Mesendoderm (in vitro differentiated cells): ENCODE data around the gene NECTIN4.

Experiments used
- DNase-seq: peaks from one replicate; pipeline ENCODE4 v3.0.0; 2013
- H2AK5ac ChIP-seq: 2 replicates; pipeline ENCODE4 v1.6.1; 2013; ENCODE audit warnings: low read length, inconsistent platforms
- H2BK120ac ChIP-seq: 2 replicates; pipeline ENCODE4 v1.6.1; 2013; ENCODE audit warnings: low read depth, mild to moderate bottlenecking, low read length, moderate library complexity, mixed read lengths
- H2BK15ac ChIP-seq: replicated peaks from 2 replicates; pipeline ENCODE4 v1.6.1; 2013; ENCODE audit warnings: low read depth, mild to moderate bottlenecking, moderate library complexity
- H2BK5ac ChIP-seq: 2 replicates; pipeline ENCODE4 v1.6.1; 2013; ENCODE audit warnings: low read length, inconsistent platforms
- H3K18ac ChIP-seq: 2 replicates; pipeline ENCODE4 v1.6.1; 2013; ENCODE audit warnings: mild to moderate bottlenecking, low read length, mixed read lengths
- H3K23ac ChIP-seq: one replicate; pipeline ENCODE4 v1.6.1; 2013; ENCODE audit warnings: low read length
- H3K27ac ChIP-seq: 2 replicates; pipeline ENCODE4 v1.5.1; 2013; ENCODE audit warnings: low read depth, mild to moderate bottlenecking, inconsistent platforms, low read length, moderate library complexity
- H3K27me3 ChIP-seq: 2 replicates; pipeline ENCODE4 v1.6.1; 2013; ENCODE audit warnings: low read length, control low read depth, mild to moderate bottlenecking, inconsistent platforms; ENCODE audit not compliant: insufficient read depth, poor library complexity
- H3K36me3 ChIP-seq: 2 replicates; pipeline ENCODE4 v1.6.1; 2013; ENCODE audit warnings: low read length, inconsistent platforms; ENCODE audit not compliant: control insufficient read depth, insufficient read depth
- H3K4ac ChIP-seq: one replicate; pipeline ENCODE4 v1.6.1; 2013; ENCODE audit warnings: low read depth, mild to moderate bottlenecking, low read length, moderate library complexity
- H3K4me1 ChIP-seq: 2 replicates; pipeline ENCODE4 v1.6.1; 2013; ENCODE audit warnings: low read depth, low read length, inconsistent platforms; ENCODE audit not compliant: control insufficient read depth
- H3K4me2 ChIP-seq: 2 replicates; pipeline ENCODE4 v1.6.1; 2013; ENCODE audit warnings: low read length
- H3K4me3 ChIP-seq: 2 replicates; pipeline ENCODE4 v1.5.1; 2013; ENCODE audit warnings: mild to moderate bottlenecking, low read length
- H3K56ac ChIP-seq: one replicate; pipeline ENCODE4 v1.6.1; 2013; ENCODE audit warnings: low read length
- H3K79me1 ChIP-seq: 2 replicates; pipeline ENCODE4 v1.6.1; 2013; ENCODE audit warnings: low read length, inconsistent platforms
- H3K79me2 ChIP-seq: 2 replicates; pipeline ENCODE4 v1.6.1; 2013; ENCODE audit warnings: mild to moderate bottlenecking, low read length; ENCODE audit not compliant: control insufficient read depth, insufficient read depth
- H3K9ac ChIP-seq: 2 replicates; pipeline ENCODE4 v1.6.1; 2013; ENCODE audit warnings: low read length, inconsistent platforms
- H4K5ac ChIP-seq: one replicate; pipeline ENCODE4 v1.6.1; 2013; ENCODE audit warnings: low read length
- H4K8ac ChIP-seq: one replicate; pipeline ENCODE4 v1.6.1; 2013; ENCODE audit warnings: low read depth, mild to moderate bottlenecking, control low read depth, low read length, moderate library complexity
- WGBS: extraction: QIAGEN DNeasy Blood & Tissue Kit; methylation state at CpG from one replicate; pipeline ENCODE4 v1.1.7; 2013; ENCODE audit warnings: low lambda C conversion rate, missing lambda C conversion rate; ENCODE audit not compliant: insufficient coverage; ENCODE audit errors: extremely low coverage; 5-methylcytosine and 5-hydroxymethylcytosine counted together

NECTIN4 gene

DNA sequence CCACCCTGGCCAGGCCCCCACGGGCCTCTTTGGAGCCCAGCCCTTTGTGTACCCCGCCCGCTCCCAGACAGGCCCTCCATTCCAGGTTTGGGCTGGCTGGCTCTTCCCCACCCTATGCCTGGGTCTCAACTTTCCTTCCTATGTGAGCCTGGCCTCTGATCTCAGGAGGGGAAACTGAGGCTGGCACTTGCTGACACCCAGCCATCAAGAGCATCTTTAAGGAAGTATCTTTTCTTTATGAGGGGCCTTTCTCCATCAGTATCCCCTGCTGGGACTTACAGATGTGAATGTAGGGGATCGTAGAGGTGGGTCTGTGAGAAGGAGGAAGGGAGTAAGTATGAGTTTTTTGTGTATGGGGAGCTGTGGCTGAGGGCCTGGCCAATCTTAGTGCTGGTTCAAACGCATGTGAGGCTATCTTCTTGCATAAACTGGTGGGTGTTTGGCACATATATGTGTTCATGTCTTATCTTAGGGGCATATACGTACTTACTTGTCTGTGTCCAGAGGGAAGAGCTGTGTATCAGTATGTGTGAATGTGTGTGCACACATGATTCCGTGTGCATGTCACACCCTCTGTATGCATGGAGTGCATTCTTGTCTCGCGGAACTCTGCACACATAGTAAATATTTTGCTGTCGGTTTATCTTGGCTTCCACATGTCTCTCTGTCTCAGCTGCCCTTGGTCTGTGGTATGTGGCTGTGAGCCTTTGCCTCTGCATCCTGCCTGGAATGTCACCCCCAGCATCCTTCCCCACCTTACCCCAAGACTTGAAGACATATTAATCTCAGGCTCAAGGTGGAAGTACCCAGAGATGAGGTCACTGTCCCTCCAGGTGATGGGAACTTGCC is 5.4 kb downstream of the NECTIN4 start:
- Histone ChIP-seq H3K18ac (no peak overlapping the region), H3K36me3 (no peaks in the 10 kb centered on the region), H4K5ac (no peak overlapping the region), H2BK120ac (no peak overlapping the region), H3K9ac (no peak overlapping the region), H2AK5ac (peak overlapping the region; percentile 17), H3K4me3 (no peak overlapping the region), H3K4ac (no peak overlapping the region), H2BK5ac (no peak overlapping the region), H3K27me3 (no peaks in the 10 kb centered on the region), H3K79me1 (no peaks in the 10 kb centered on the region), H2BK15ac (no peak overlapping the region), H3K4me2 (no peak overlapping the region), H3K4me1 (peaks cover 8% of the 10 kb centered on the region), H4K8ac (no peak overlapping the region), H3K23ac (no peak overlapping the region), H3K79me2 (no peaks in the 10 kb centered on the region), H3K56ac (no peak overlapping the region), H3K27ac (no peak overlapping the region)
- no CpG with 5 or more reads among the region's 10 CpGs for WGBS
- peak; percentile 50 for DNase-seq

DNA sequence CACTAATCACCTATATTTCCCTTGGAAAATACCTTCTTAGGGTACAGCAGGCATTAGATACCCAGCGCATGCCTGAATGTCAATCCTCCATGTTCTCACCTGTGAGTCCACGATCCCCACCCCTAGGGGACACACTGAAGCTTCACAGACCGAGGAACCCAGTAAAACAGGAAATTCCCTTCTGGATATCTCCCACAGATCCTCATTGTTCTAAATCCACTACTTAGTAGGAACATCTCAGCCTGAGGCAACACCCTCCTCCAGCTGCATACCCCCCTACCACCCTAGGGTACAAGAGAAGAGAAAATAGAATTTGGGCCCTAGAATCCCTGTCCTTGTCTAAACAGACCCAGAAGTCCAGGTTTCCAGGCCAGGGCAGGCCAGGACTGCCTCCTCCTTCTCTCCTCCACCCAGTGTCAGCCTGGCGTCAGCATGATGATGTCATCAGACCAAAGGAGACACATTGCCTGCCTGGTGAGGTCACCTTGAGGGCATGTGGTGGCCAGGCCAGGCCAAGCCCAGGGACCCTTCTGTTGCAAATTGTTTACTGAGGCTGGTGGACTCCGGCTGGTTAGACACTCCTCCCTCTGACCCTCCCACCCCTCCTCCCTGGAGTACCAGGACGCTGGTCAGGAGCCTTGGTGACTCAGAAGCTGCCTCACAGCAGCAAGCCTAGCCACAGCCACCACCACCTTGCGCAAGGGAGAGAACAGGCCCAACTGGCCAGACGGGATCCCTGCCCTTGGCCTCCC is 6.2 kb downstream of the NECTIN4 start:
- Histone ChIP-seq H4K5ac (no peak overlapping the region), H3K4me3 (no peak overlapping the region), H2AK5ac (no peak overlapping the region), H3K4me2 (no peak overlapping the region), H3K27ac (no peak overlapping the region), H3K4ac (no peak overlapping the region), H3K23ac (no peak overlapping the region), H2BK15ac (no peak overlapping the region), H3K4me1 (peaks cover 8% of the 10 kb centered on the region), H3K36me3 (no peaks in the 10 kb centered on the region), H2BK5ac (no peak overlapping the region), H2BK120ac (no peak overlapping the region), H3K79me2 (no peaks in the 10 kb centered on the region), H3K9ac (no peak overlapping the region), H3K18ac (no peak overlapping the region), H4K8ac (no peak overlapping the region), H3K56ac (peak overlapping the region; percentile 27), H3K79me1 (no peaks in the 10 kb centered on the region), H3K27me3 (no peaks in the 10 kb centered on the region)
- peak; percentile 93 for DNase-seq
- WGBS: no CpG with 5 or more reads among the region's 8 CpGs

DNA sequence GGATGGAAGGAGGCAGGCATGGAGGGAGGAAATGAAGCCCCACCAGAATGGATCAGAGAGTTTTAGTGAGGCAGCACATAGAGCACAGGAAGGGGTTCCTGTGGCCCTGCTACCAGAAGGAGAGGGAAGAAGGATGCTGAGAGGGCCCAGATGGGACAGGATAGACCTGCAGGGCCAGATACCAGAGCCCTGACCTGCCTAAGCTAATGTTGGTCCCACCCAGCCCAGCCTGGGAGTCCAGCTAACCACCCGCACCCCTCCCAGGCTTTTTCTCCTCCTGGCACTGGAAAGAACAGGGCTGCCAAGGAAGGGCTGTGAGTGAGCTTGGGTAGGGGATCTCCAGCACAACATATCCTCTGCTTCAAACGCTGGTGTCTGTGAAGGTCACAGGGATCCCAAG is 6.9 kb downstream of the NECTIN4 start:
- Histone ChIP-seq H3K27ac (no peak overlapping the region), H3K18ac (no peak overlapping the region)
- no CpG with 5 or more reads among the region's 2 CpGs for WGBS

DNA sequence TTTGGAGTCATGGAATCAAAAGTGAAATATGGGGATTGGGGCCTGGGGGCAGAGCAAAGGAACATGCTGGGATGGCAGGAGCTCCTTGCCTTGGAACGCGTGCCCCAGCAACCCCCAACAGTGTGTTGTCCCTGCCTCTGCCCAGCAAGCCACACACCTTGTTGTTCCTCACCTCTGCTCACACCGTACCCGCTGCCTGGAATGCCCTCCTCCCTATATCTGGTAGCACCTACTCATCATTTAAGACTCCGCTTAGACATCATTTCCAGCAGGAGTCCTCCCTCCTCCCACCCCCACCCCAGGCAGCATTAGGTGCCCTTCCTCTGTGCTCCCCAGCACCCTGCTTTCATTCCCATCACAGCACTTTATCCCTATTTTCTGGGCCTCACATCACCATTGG is 7.8 kb downstream of the NECTIN4 start:
- Histone ChIP-seq H4K5ac (no peak overlapping the region), H2BK5ac (no peak overlapping the region), H3K79me1 (no peaks in the 10 kb centered on the region), H3K23ac (no peak overlapping the region), H3K27ac (no peak overlapping the region), H3K79me2 (no peaks in the 10 kb centered on the region), H3K4me2 (no peak overlapping the region), H2BK120ac (no peak overlapping the region), H3K36me3 (no peaks in the 10 kb centered on the region), H3K18ac (no peak overlapping the region), H3K4me1 (peaks cover 8% of the 10 kb centered on the region), H3K4me3 (no peak overlapping the region), H3K27me3 (no peaks in the 10 kb centered on the region), H3K56ac (no peak overlapping the region), H4K8ac (no peak overlapping the region), H2AK5ac (no peak overlapping the region), H2BK15ac (no peak overlapping the region), H3K4ac (no peak overlapping the region), H3K9ac (no peak overlapping the region)
- no peak for DNase-seq
- WGBS: no CpG with 5 or more reads among the region's 5 CpGs

More for the DNA sequence above, 6.9 kb downstream of the NECTIN4 start:
- no peak overlapping the region for H2BK120ac ChIP-seq
- no peak overlapping the region for H4K5ac ChIP-seq
- DNase-seq: no peak
- H3K4me3 ChIP-seq: no peak overlapping the region
- peaks cover 8% of the 10 kb centered on the region for H3K4me1 ChIP-seq
- H3K4ac ChIP-seq: no peak overlapping the region
- H2BK15ac ChIP-seq: no peak overlapping the region
- H4K8ac ChIP-seq: no peak overlapping the region
- H3K79me1 ChIP-seq: no peaks in the 10 kb centered on the region
- H3K4me2 ChIP-seq: no peak overlapping the region
- H3K9ac ChIP-seq: no peak overlapping the region
- H2AK5ac ChIP-seq: no peak overlapping the region
- H3K23ac ChIP-seq: no peak overlapping the region
- no peak overlapping the region for H2BK5ac ChIP-seq
- no peaks in the 10 kb centered on the region for H3K79me2 ChIP-seq
- no peaks in the 10 kb centered on the region for H3K36me3 ChIP-seq
- H3K27me3 ChIP-seq: no peaks in the 10 kb centered on the region
- H3K56ac ChIP-seq: no peak overlapping the region

DNA sequence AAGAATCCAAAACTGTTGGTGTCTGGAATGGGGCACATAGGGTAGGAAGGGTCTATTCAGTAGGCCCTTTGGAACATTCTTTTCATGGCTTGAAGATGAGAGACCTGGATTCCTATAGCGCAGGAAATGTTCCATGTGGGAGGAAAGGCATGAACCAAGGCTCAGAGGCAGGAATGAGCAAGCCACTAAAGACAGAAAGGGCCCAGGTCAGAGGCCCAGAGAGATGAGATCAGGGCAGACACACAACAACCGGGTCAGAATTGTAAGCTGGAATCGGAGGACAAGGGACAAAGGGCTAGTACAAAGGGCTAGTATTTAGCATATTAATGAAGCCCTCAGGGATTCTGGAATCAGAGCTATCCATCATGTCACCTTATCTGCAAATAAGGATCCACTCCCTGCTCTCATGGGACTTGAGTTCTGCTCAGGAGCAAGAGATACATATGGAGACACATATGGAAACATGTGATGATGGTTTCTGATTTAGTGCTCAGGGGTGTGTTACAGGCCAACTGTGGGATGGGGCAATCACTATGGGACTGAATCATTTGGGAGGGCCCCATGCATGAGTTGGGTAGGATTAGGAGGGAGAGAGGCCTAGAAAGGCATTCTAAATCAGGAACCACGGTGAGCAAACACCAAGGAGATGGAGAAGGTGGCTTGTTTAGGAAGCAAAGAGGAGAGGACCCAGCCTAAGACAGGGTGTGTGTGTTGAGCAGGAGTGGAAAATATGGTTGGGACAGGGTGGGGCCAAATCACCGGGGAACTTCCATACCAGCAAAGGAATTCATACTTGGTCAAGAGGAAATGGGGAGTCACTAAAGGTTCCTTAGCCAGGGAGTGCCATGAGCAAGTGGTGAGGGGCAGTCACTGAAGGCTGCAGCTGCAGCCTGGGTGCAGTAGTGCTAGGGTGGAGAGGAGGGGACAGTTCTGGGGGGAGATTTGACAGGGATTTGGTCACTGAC is 8.6 kb downstream of the NECTIN4 start:
- Histone ChIP-seq H4K5ac (no peak overlapping the region), H2AK5ac (no peak overlapping the region), H4K8ac (no peak overlapping the region), H3K18ac (no peak overlapping the region), H3K27ac (no peak overlapping the region), H3K36me3 (no peaks in the 10 kb centered on the region), H3K4me2 (no peak overlapping the region), H2BK15ac (no peak overlapping the region), H3K27me3 (no peaks in the 10 kb centered on the region), H3K4ac (no peak overlapping the region), H3K4me1 (peaks cover 8% of the 10 kb centered on the region), H3K4me3 (no peak overlapping the region), H2BK5ac (no peak overlapping the region), H3K79me1 (no peaks in the 10 kb centered on the region), H2BK120ac (no peak overlapping the region), H3K79me2 (no peaks in the 10 kb centered on the region), H3K56ac (no peak overlapping the region), H3K23ac (peak overlapping the region; percentile 9), H3K9ac (no peak overlapping the region)
- WGBS: no CpG with 5 or more reads among the region's 5 CpGs
- no peak for DNase-seq
